ENCODE data around the gene FRRS1L. TPM values are rescaled to one million over a fixed set of nuclear protein-coding genes. Genes with fewer than 3 reads are reported as not detected.

Gene FRRS1L
- total and polyA plus RNA-seq, 2 of the 4 experiments (the other 2 are of a cell fraction) = under 0.01 to 0.05 TPM

DNA sequence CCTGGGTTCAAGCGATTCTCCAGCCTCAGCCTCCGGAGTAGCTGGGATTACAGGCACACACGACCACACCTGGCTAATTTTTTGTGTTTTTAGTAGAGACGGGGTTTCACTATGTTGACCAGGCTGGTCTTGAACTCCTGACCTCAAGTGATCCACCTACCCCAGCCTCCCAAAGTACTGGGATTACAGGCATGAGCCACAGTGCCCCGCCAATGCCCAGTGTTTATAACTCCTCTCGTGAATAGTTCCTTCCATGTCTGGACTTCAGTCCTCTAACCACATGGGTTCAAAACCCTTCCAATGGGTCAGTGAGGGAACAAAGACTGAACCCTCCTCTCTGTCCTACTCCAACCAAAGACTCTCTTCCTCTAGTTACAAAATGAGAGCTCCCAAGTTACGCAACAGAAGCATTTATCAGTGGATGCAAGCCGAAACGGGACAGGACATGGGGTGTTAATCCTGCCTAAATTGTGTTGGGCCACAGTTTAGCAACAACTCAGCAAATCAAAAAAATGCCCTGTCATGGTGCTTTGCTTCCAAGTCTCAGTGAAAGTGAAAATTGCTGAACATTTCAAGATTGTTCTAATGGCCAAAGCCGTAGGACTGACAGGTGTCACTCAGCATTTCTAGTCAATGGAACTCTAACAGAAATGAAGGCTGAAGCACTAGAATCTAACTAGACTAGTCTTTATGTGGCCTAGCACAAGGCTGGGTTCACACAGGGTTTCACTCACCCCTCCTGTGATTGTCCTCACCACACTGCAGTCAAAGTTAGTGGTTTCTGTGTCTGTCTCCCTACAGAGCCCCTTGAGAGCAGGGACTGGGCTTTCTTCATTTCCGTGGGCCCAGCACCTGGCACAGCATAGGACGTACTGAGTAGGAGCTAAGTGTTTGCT, 44.1 kb downstream of the FRRS1L start:
- Histone ChIP-seq H4K8ac (ENCODE audit: low read depth in 2 of 2, low read length in 2 of 2) (no peak overlapping the region), H3K9me1 (ENCODE audit: insufficient read depth, low read length) (peaks cover 5% of the 10 kb centered on the region; the same call in 1 of the 2 replicates), H3K79me1 (ENCODE audit: low read depth in 1 of 2, low read length in 2 of 2) (peaks cover 4 to 15% of the 10 kb centered on the region in 2 experiments; a peak in 2 of 4 replicates), H3K4me3 (ENCODE audit: insufficient read depth, low read depth, low read length) (no peak overlapping the region), H4K91ac (ENCODE audit: insufficient read depth, low read depth, low read length) (no peak overlapping the region), H3K56ac (ENCODE audit: extremely low read depth, insufficient read depth, low read length) (no peak overlapping the region), H3K4ac (ENCODE audit: low read depth, low read length) (no peak overlapping the region), H2BK20ac (ENCODE audit: low read depth, low read length) (no peak overlapping the region), H3K4me2 (ENCODE audit: low read depth, low read length) (no peak overlapping the region), H3K27ac (ENCODE audit: insufficient read depth, low read length) (no peak overlapping the region), H2BK120ac (ENCODE audit: low read depth, low read length) (no peak overlapping the region), H2AFZ (replicated peaks; ENCODE audit: low read length, poor library complexity) (no peak overlapping the region), H3K9ac (ENCODE audit: low read depth, low read length) (no peak overlapping the region), H4K20me1 (ENCODE audit: insufficient read depth, low read length) (peaks cover 14% of the 10 kb centered on the region), H2AK5ac (ENCODE audit: low read depth, low read length) (no peak overlapping the region), H2BK15ac (ENCODE audit: low read depth, low read length) (no peak overlapping the region), H2AK9ac (replicated peaks; ENCODE audit: low read depth, low read length, poor library complexity) (peak overlapping the region; percentile 37), H4K5ac (ENCODE audit: low read depth, low read length) (no peak overlapping the region), H3K36me3 (ENCODE audit: control insufficient read depth, insufficient read depth, low read length) (no peaks in the 10 kb centered on the region), H2BK5ac (ENCODE audit: low read depth, low read length, poor library complexity, severe bottlenecking) (no peak overlapping the region), H3K4me1 (ENCODE audit: control insufficient read depth, insufficient read depth, low read length) (no peaks in the 10 kb centered on the region), H3K23ac (ENCODE audit: low read depth, low read length) (no peak overlapping the region), H3K27me3 (ENCODE audit: control insufficient read depth, insufficient read depth, low read length) (no peaks in the 10 kb centered on the region; the same call in 1 of the 2 replicates), H3K9me3 (ENCODE audit: control insufficient read depth, insufficient read depth, low read length) (no peaks in the 10 kb centered on the region), H3K14ac (replicated peaks; ENCODE audit: low read depth, low read length) (no peak overlapping the region), H3K18ac (ENCODE audit: low read depth, low read length) (no peak overlapping the region)
- dilution Hi-C loops (cut with HindIII; ENCODE audit: low sequenced_read_pairs, unreplicated experiment) = no loop called here
- no TSS peak for BruUV-seq (replicated peaks)
- CTCF ChIA-PET = interaction anchor here (0.6 kb wide), 1 partner anchor 122 kb away, joined by 5 read pairs; no protein-coding TSS in a partner anchor
- WGBS, 2 experiments (ENCODE audit: extremely low coverage in 2 of 2, insufficient read length in 1 of 2) = 80% methylated on average over 3 of the region's 12 CpGs; no CpG with 5 or more reads in 1 of the 2 experiments
- TF ChIP-seq NFE2L2 (IDR thresholded peaks at IDR 0.05; ENCODE audit: low read depth, low read length) (peak; percentile 28; the same call in 1 of the 2 replicates), CEBPB (IDR thresholded peaks at IDR 0.05; ENCODE audit: low read depth, low read length) (peak; percentile 54), POLR2A (IDR thresholded peaks at IDR 0.05; ENCODE audit: low read depth, low read length) (no peak)
- no peak for ATAC-seq (ENCODE audit: low read depth)
- intact Hi-C loops (cut with micrococcal nuclease) = no loop called here
- no peak for DNase-seq
- POLR2A ChIA-PET (ENCODE audit: unreplicated experiment) = no interaction called here
- in situ Hi-C loops (cut with MboI; ENCODE audit: low sequenced_read_pairs) = no loop called here

Measured in IMR-90 (cell line).